Measurements from ENCODE around the gene CEP95.
"Not testable (repeated sequence)": the region's sequence is repeated elsewhere in the genome, so short reads cannot be mapped to it uniquely, and the experiment has no call there.

Gene CEP95

DNA sequence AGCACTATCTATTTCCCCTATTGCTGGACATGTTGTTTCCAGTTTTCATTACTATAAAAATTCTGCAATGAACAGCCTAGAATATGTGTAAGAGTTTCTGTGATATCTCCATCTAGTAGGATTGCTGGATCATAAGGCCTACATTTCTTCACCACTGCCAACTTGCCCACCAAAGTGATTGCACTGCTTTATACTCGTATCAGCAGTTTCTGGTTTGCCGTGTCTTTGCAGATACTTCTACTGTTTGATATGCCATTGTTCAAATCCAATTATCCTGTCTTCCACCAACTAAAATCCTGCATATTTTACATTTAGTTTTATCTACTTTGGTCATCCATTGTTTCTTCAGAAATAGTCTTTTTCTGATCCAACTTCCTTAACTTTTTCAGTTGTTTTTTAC is 21.1 kb downstream of the CEP95 start:
- no peak for DNase-seq

DNA sequence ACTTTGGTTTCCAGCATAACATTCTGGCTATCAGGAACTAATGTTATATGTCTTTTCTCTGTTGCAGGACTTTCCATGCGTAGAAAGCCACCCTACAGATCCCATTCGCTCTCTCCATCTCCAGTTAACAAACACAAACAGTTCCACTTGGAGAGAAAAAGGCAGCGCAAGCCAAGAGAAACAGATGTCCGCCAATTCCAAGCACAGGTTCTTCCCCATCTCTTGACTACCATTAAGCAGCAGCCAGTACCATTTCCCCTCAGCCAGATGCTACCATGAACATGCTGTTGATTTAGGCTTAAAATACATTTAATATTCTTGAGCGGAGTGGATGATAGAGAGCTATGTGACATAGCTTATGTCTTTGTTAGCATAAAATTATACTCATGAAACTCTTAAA is 22.4 kb downstream of the CEP95 start:
- no peak for DNase-seq

DNA sequence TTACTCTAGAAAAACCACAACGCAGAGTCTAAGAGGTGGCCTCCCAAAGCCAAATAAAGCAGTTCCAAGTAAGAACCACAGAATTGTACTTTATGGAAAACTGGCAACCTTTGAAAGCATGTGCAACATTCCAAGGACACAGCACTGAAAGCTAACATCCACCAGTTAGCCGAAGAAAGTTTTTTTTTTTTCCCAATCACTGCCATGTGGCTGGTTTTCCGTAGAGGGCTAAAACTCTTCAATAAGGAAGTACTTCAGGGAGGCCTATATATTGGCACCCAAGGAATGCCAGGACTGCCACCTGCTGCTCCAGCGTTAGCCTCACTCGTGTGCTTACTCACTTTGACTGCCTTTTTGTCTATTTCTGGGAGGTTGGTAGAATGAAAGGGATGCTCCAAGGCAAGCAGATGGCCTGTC is 25.2 kb downstream of the CEP95 start:
- no peak for DNase-seq

DNA sequence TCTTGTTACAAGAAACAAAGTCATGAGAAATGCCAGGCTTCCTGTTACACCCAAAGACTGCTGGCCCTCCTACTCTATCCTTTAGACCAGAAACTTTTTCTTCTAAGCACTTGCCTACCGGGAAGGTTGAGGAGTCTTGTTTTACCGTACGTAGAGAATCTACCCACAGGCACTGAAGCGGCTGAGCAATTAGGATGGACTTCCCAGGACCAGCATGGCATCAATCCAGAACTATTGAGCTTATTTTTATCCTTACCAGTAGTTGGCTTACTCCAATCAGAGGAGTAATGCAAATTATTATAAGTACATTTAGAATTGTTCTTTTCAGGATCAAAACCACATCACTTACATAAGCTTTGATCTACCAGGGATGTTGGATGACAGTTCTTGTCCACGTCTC is 25.6 kb downstream of the CEP95 start:
- no peak for DNase-seq

DNA sequence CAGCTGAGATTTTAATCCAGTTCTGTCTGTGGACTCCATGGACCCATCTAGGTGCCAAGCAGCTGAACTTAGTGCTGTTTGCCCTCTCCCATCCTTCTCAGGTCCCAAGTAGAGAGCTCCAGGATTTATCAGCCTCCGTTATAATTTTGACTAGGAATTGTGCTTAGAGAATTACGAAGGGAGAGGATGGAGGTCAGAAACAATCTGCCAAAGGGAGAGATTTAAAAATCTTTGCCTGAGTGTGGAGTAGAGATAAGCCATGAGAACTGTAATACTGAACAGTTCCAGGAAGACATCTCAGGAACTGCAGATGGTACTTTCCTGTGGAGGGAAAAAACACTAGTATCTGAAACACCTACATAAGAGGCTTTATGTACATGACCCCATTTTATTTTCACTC is 27.0 kb downstream of the CEP95 start:
- DNase-seq, result no peak

DNA sequence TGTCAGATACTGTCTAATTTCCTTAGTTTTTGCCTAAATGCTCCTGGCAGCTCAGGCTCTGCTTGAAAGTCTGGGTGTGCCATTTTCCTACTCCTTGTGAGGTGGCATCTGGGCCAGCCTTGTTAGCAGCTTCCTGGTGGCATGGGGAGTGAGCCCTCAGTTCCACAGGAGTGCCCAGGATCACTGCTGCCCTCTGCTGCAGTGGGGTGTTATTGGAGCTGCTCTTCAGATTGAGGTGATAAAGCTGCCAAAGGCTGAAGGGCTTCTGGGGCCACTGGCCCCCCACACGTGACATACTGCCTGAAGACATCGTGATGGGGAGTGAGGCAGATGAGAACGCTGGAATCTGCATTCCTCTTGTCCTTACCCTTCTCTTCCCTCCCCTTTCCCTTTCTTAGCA is 27.4 kb downstream of the CEP95 start:
- no peak for DNase-seq

DNA sequence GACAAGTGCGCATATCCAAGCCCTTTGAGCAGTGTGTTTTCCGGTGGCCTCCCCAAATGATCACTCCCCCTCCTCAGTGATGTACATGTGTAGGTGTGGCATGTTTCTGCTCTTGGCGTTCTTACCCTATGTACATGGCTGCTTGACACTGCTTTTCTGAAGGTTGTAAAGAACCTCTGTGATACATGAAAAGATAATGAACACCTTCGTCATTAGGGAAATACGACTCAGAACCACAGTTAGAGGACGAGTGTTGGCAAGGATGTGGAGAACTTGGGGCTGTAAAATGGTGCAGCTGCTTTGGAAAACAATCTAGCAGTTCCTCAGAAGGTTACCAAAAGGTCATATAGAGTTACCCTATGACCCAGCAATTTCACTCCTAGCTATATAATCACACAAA is 28.6 kb downstream of the CEP95 start:
- DNase-seq, result no peak

DNA sequence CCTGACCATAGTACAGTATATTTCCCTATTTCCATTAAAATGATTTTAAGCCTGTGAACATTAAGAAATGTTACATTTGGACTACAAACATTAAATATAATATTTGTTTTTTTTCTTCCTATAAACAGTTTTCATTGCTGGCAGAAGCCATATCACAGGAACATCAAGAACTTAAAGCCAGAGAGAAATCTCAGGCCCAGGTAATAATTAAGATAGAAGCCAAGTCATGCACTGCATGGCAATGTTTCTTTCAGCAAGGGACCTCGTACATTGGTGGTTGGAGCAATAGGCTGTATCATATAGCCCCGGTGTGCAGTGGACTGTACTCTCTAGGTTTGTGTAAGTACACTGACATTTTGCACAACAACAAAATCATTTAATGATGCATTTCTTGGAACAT is 30.1 kb downstream of the CEP95 start:
- no peak for DNase-seq

DNA sequence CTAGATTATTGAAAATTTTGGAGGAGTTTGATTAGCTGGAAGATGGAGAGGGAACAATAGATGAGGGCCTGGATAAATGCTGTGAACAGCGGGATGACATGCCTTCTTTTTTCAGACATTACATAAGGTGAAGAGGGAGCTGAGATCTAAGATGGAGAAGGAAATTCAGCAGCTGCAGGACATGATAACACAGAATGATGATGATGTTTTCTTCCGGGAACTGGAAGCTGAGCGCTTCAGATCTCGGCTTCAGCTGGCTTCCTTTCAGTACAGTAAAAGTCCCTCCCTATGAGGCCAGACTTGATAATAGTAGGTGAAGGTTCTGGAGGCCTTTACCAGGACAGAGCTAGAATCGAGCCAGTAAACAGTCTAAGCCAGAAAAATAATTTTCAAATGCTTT is 30.7 kb downstream of the CEP95 start:
- no peak for DNase-seq

DNA sequence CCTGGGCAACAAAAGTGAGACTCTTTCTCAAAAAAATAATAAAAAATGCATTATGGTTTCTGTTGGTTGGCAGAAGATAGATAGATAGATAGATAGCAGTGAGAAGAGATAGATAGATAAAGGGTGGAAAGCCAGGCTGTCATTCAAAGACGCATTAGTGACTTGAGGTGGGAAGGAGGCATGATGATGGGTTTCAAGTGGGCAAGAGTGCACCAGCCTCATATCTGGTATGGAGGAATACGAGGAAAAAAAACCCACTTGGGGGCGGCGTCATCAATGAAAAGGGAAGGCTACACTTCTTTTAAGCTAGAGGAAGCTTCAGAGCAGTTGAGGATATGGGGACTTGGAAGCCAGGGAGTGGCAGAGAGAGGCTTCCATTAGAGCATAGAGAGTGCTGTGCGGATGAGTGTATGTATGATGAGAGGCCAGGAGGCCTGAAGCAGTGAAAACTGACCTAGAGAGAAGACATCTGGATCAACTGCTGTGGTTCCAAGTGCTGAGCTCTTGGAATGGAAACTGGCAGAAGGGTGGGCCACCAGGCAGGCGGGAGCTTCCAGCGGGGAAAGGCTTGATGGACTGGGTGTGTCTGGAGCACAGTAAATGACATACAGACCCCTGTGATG is 31.8 kb downstream of the CEP95 start:
- no peak for DNase-seq

DNA sequence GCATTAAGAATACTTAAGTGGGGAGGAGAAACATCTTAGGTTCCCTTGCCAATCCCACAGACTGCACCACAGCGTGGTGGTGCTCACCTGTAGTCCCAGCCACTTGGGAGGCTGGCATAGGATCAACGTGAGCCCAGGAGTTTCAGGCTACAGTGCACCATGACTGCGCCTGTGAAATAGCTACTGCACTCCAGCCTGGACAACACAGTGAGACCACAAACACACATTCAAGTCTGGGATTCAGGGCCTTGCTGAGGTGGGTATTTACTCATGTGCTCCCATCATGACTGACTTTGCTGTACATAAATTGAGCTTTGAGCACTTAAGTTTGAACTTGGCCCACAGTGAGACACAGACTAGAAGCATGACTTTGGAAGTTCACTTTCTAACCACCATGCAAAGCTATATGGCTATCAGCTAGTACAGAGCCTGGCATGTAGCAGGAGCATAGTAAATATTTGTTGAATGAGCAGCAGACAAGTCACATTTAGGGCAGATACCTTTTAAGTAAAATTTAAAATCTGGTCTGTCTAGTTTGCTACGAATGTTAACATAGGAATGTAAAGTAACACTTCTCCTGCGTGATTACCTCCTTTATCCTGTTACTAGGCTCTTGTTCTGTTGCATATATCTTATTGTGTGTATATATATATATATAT is 33.5 kb downstream of the CEP95 start:
- no peak for DNase-seq

DNA sequence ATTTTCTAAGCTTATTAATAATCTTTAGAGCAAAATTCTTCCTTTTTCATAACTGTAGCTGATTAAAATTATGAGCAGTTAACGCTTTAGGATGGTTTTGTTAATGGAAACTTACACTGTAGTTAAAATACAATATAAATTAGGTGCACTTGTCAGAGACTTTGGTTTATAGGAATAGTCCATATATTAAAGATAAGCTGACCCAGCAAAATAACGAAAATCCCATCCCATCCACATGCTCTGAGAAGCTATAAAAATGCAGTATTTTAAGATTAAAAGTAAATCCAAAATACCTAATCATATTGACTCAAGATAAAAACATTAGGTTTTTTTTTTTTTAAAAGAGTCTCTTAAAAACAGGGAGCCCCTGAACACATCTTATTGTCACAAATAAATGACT is 38.0 kb downstream of the CEP95 start:
- no peak for DNase-seq

DNA sequence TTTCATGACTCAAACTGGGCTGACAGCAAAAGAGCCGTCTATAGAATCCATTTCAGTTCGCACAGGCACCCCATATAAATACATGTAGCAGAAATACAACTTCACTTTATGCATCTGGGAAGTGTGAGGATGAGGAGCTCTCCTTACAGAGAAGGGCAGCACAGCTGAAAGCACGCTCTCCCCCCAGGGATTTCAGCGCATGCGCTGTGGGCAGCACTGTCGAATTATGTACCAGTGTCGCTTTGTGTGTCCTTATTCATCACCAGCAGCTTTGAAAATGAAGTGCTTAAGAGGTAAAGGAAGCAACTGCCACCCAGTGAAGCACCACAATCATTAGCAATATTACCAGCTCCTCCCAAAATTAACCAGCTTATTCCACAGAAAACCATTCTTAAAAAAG is 39.9 kb downstream of the CEP95 start:
- DNase-seq, result no peak

DNA sequence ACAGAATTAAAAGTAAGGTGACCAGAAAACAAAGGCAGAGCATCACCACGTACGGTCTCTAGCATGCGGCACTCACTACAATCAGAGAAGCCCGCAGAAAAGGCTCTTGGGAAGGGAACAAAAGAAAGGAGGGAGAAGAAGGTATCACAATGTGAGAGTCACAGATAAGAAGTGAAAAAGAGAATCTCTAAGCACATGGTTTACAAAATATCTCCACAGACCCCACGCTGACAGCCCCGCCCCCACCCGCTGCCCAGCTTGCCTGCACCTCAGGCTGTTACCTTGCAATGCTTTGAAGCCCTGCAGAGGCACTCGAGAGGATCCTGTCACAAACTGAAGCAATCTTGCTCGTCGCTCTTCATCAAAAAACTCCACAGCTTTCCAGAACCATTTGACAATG is 40.5 kb downstream of the CEP95 start:
- DNase-seq, result no peak

DNA sequence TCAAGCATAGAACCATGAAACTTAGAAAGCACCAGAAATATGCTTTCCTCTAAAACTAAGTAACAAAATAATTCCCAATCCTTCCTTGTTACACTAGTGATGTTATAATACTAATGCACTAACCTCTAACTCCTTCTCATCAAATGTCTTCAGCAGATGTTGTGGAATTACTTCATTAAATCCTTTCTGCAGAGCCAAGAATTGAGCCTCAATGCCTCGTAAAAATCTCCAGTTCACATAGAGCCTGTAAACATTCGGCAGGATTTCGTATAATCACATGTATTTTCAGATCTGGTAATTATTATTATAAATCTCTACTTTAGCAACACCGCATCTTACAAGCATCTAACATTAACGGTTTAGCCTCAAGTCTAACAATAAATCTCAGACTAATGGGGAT is 44.7 kb downstream of the CEP95 start:
- no peak for DNase-seq

DNA sequence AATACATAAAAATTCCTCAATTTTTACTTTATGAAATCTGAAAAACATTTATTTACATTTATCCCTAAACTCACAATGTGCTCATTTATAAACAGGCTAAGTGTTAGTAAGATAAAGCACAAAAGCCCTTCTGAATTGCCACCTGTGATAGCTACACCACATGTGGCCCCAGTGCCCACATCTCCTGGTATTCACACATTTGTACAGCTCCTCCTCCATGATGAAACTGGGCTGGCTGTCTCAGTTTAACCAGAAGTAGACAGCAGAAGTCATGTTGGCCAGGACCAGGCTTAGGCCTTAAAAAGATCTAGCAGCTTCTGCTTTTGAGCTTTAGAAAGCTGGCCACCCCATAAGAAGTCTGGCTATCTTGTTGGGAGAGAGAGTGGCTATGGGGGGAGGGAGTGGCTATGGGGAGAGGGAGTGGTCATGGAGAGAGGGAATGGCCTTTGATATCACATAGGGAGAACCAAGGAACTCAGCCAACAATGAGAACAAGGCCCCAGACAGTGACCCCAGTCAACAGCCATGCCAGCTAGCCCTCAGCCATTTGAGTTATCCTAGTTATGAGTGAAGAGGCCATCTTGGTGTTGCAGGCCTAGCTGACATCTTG is 47.4 kb downstream of the CEP95 start:
- DNase-seq, result no peak

DNA sequence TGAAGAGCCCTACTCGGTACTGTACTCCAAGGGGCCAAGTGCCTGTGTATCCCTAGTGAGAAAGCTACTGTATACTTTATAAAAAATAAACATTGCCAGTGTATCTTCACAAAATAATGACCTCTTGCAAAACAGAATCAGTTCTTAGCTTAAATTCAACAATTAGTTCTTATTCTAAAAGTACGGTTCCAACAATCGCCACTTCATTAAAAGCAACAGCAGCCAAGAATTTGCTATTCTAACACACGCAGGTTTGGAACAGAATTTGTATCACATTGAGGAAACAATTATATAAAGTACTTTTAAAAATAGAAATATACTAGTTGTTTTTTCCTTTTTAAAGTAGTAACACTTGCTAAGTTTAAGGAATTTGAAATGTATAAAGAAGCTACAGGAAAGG is 48.5 kb downstream of the CEP95 start:
- no peak for DNase-seq

DNA sequence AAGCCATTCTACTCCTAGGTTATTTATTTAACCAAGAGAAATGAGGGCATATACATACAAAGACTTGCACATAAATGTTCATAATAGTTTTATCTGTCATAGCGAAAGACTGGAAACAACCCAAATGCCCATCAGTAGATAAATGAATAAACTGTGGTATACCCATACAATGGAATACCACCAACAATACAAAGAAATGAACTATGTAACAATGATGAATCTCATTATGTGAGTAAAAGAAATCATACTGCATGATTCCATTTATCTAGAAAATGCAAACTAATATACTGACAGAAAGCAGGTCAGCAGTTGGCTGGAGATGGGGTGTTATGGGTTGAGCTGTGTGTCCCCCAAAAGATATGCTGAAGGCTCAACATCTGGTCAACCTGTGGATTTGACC is 57.3 kb downstream of the CEP95 start:
- DNase-seq, result no peak

DNA sequence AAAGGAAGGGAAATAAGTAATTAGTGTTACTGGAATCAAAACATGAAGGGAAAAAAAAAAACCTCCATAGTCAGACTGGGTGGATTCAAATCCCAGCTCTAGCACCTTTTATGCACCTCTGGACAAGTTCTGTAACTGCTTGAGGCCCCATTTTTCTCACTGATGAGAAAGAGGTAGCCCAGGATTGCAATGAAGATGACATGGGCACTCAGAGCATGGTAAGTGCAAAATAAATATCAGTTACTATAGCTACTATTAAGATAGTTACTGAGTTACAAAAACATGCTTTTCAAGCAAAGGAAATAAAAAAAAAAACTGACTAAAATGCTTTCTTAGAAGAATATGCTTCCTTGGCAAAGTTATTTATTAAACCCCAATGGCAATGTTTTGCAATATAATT is 58.8 kb downstream of the CEP95 start:
- no peak for DNase-seq

DNA sequence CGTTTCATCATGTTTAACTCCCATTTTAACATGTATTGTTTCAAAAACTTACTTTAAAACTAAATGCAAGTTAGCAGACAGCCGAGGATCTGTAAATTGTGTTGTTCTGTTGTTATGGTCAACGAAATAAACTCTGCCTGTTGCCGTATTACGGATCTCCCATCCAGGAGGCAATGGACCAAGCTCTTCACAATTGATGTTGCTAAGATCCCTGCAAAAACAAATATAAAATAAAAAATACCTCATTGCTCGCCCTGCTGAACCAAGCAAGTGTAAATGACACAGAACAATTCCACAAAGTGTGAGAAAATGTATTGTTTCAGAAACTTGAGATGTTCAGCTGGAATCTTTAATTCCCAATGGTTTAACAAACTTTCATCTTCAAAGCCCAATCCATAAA is 65.0 kb downstream of the CEP95 start:
- no peak for DNase-seq

DNA sequence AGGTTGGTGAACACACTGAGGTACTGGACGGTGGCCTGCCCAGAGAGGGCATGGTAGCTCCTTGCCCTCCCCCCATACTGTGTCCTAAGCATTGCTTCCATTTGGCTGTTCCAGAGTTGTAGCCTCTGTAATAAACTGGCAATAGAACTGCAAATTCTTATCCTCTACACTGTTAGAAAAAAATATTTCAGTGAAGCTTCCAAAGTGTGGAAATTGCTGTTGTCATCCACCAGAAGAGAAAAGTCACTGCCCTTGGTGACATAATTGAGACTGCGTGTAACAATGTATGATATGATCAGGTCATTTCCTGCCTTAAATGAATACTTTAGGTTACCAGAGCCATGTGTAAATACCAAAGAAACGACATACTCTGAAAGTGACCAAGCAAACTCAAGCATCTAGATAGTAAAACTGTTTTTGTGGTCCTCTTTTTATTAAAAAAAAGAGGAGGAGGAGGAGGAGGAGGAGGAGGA is 65.9 kb downstream of the CEP95 start:
- DNase-seq, result no peak

DNA sequence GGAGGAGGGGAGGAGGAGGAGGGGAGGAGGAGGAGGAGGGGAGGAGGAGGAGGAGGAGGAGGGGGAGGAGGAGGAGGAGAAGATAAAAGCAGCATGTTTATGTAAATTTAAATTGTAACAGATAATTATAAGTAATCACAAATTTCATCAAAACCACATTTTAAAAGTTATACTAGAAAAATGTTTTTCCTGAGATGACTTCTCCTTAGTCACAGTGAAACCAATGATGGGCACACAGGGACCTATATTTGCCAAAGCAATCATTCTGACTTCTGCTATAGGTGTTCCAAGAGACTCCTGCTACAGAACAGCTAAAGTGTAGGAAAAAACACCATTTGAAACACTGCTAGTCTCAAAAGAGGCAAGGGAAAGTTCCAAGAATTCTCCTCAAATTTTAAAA is 66.4 kb downstream of the CEP95 start:
- no peak for DNase-seq

DNA sequence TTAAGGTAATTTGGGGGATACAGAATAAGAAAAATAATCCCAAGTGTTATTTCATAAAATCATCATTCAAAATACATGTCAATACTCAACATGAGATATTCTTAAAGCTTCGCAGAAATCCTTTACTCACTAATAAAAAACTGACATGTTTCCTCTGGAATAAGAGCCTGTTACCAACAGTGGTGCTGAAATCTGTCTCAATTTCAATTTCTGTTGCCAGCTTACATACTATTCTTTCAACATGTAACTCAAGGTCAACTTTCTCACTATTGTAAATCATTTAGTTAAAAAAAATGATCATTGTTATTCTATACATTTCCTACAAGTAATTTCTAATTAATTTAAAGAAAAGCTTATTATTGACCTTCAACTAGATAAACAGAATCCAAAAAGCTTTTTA is 67.9 kb downstream of the CEP95 start:
- no peak for DNase-seq

DNA sequence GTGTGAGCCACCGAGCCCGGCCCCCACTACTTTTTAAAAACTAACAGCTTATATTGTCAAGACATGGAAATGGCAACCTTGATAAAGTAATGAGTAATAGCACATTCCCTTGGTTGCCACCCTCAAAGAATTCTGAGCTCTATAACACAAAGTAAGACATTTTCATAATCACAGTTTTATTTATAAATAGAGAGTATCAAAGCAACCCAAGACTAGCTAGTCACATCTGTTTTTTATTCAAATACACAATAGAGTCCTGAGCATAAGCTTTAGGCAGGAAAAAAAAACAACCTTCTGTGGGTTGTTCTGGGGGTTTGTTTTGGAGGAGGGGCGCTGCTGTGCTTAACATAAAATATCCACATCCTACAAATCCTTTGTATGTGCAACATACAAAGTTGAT is 68.7 kb downstream of the CEP95 start:
- no peak for DNase-seq

DNA sequence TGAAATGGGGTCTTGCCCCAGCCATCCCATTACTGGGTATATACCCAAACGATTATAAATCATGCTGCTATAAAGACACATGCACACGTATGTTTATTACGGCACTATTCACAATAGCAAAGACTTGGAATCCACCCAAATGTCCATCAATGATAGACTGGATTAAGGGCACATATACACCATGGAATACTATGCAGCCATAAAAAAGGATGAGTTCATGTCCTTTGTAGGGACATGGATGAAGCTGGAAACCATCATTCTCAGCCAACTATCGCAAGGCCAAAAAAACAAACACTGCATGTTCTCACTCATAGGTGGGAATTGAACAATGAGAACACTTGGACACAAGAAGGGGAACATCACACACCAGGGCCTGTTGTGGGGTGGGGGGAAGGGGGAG is 70.2 kb downstream of the CEP95 start:
- DNase-seq, result not testable (repeated sequence)
